IMR-90 (cell line): ENCODE results near the gene ABO. TPM values are rescaled to one million over a fixed set of nuclear protein-coding genes. Genes with fewer than 3 reads are reported as not detected.

Experiments used
- ATAC-seq: fragments of 200-7000 bp; cut with Tn5 transposase; 2 replicates; pipeline ENCODE4 v1.9.1; 2020; ENCODE audit warnings: low read depth, mild to moderate bottlenecking, moderate library complexity
- BruUV-seq: library from RNA; stranded (reverse); fragments of 400-500 nt; replicated peaks from 2 replicates; lab custom pipeline; 2021; lab: Mats Ljungman, UMichigan
- CTCF ChIA-PET: fragments of 300-600 bp; formaldehyde crosslinking; extraction: SDS; loops from one replicate; lab custom pipeline; 2021; ENCODE audit warnings: antibody characterized with exemption; lab: Yijun Ruan, JAX
- POLR2A ChIA-PET: fragments of 300-600 bp; sonication (Branson Sonifier 250); formaldehyde crosslinking; loops from one replicate; lab custom pipeline; 2022; ENCODE audit warnings: antibody characterized with exemption; ENCODE audit not compliant: unreplicated experiment; lab: Charles Lee
- DNase-seq: peaks from one replicate; pipeline ENCODE4 v3.0.0; 2013
- H2AFZ ChIP-seq: replicated peaks from 2 replicates; pipeline ENCODE3; 2013; ENCODE audit warnings: low read length, mild to moderate bottlenecking; ENCODE audit not compliant: poor library complexity
- H2AK5ac ChIP-seq: 2 replicates; pipeline ENCODE4 v1.6.1; 2013; ENCODE audit warnings: low read depth, low read length, inconsistent platforms
- H2AK9ac ChIP-seq: replicated peaks from 2 replicates; pipeline ENCODE3; 2013; ENCODE audit warnings: mild to moderate bottlenecking, low read depth, low read length, moderate library complexity; ENCODE audit not compliant: poor library complexity
- H2BK120ac ChIP-seq: 2 replicates; pipeline ENCODE4 v1.6.1; 2013; ENCODE audit warnings: low read depth, low read length, inconsistent platforms
- H2BK15ac ChIP-seq: 3 replicates; pipeline ENCODE4 v1.6.1; 2013; ENCODE audit warnings: low read depth, low read length, inconsistent platforms
- H2BK20ac ChIP-seq: 2 replicates; pipeline ENCODE4 v1.6.1; 2013; ENCODE audit warnings: low read depth, mild to moderate bottlenecking, inconsistent platforms, low read length, moderate library complexity
- H2BK5ac ChIP-seq: 2 replicates; pipeline ENCODE4 v1.6.1; 2013; ENCODE audit warnings: mild to moderate bottlenecking, low read depth, low read length, inconsistent platforms; ENCODE audit not compliant: poor library complexity, severe bottlenecking
- H3K14ac ChIP-seq: replicated peaks from 2 replicates; pipeline ENCODE4 v1.6.1; 2013; ENCODE audit warnings: low read depth, low read length, inconsistent platforms
- H3K18ac ChIP-seq: 2 replicates; pipeline ENCODE4 v1.6.1; 2013; ENCODE audit warnings: low read depth, low read length, control low read depth
- H3K23ac ChIP-seq: 2 replicates; pipeline ENCODE4 v1.6.1; 2013; ENCODE audit warnings: low read depth, low read length, inconsistent platforms
- H3K27ac ChIP-seq: 2 replicates; pipeline ENCODE4 v1.5.1; 2013; ENCODE audit warnings: mild to moderate bottlenecking, control low read depth, low read length; ENCODE audit not compliant: insufficient read depth
- H3K27me3 ChIP-seq: 2 replicates; pipeline ENCODE4 v1.6.1; 2013; ENCODE audit warnings: low read length; ENCODE audit not compliant: control insufficient read depth, insufficient read depth
- H3K36me3 ChIP-seq: 2 replicates; pipeline ENCODE4 v1.6.1; 2013; ENCODE audit warnings: low read length, mixed read lengths; ENCODE audit not compliant: control insufficient read depth, insufficient read depth
- H3K4ac ChIP-seq: 2 replicates; pipeline ENCODE4 v1.6.1; 2013; ENCODE audit warnings: low read depth, low read length, inconsistent platforms
- H3K4me1 ChIP-seq: 2 replicates; pipeline ENCODE4 v1.6.1; 2013; ENCODE audit warnings: low read length, mixed read lengths; ENCODE audit not compliant: control insufficient read depth, insufficient read depth
- H3K4me2 ChIP-seq: 2 replicates; pipeline ENCODE4 v1.6.1; 2013; ENCODE audit warnings: low read depth, mild to moderate bottlenecking, control low read depth, low read length, moderate library complexity
- H3K4me3 ChIP-seq: 2 replicates; pipeline ENCODE4 v1.5.1; 2013; ENCODE audit warnings: low read depth, mild to moderate bottlenecking, control low read depth, low read length, moderate library complexity; ENCODE audit not compliant: insufficient read depth
- H3K56ac ChIP-seq: 2 replicates; pipeline ENCODE4 v1.6.1; 2013; ENCODE audit warnings: low read length, inconsistent platforms; ENCODE audit not compliant: insufficient read depth; ENCODE audit errors: extremely low read depth
- H3K79me1 ChIP-seq, 2 experiments: 2 replicates each; pipeline ENCODE4 v1.6.1; 2013; ENCODE audit warnings: low read length in 2 of 2, inconsistent platforms in 1 of 2, low read depth in 1 of 2
- H3K9ac ChIP-seq: 2 replicates; pipeline ENCODE4 v1.6.1; 2013; ENCODE audit warnings: low read depth, low read length, control low read depth
- H3K9me1 ChIP-seq: 2 replicates; pipeline ENCODE4 v1.6.1; 2013; ENCODE audit warnings: low read length, inconsistent platforms; ENCODE audit not compliant: insufficient read depth
- H3K9me3 ChIP-seq: 2 replicates; pipeline ENCODE4 v1.6.1; 2013; ENCODE audit warnings: low read length; ENCODE audit not compliant: control insufficient read depth, insufficient read depth
- H4K20me1 ChIP-seq: 2 replicates; pipeline ENCODE4 v1.6.1; 2013; ENCODE audit warnings: low read length, inconsistent platforms; ENCODE audit not compliant: insufficient read depth
- H4K5ac ChIP-seq: 2 replicates; pipeline ENCODE4 v1.6.1; 2013; ENCODE audit warnings: mild to moderate bottlenecking, low read depth, low read length, control low read depth
- H4K8ac ChIP-seq, 2 experiments: 2 replicates each; pipeline ENCODE4 v1.6.1; 2013; ENCODE audit warnings: low read depth in 2 of 2, low read length in 2 of 2, control low read depth in 1 of 2, inconsistent platforms in 1 of 2
- H4K91ac ChIP-seq: 2 replicates; pipeline ENCODE4 v1.6.1; 2013; ENCODE audit warnings: low read depth, low read length, inconsistent platforms; ENCODE audit not compliant: insufficient read depth
- CEBPB ChIP-seq: IDR thresholded peaks from 2 replicates; pipeline ENCODE4 v1.6.1; 2012; ENCODE audit warnings: low read depth, low read length, improper control_type of control experiment
- CTCF ChIP-seq: conservative IDR thresholded peaks from 2 replicates; pipeline ENCODE4 v1.5.1; 2012; ENCODE audit warnings: mild to moderate bottlenecking, low read depth, low read length, improper control_type of control experiment
- FOS ChIP-seq: fragments of 150-350 bp; IDR thresholded peaks from 2 replicates; pipeline ENCODE4 v1.6.1; 2016; ENCODE audit warnings: low read depth, low read length
- MAFK ChIP-seq: IDR thresholded peaks from 2 replicates; pipeline ENCODE4 v1.6.1; 2012; ENCODE audit warnings: low read depth, low read length, improper control_type of control experiment
- MAZ ChIP-seq: IDR thresholded peaks from 2 replicates; pipeline ENCODE4 v1.6.1; 2012; ENCODE audit warnings: low read depth, mild to moderate bottlenecking, low read length, improper control_type of control experiment, moderate library complexity, borderline replicate concordance
- RAD21 ChIP-seq: IDR thresholded peaks from 2 replicates; pipeline ENCODE4 v1.6.1; 2012; ENCODE audit warnings: low read length, improper control_type of control experiment
- RFX5 ChIP-seq: IDR thresholded peaks from 2 replicates; pipeline ENCODE4 v1.8.0; 2012; ENCODE audit warnings: low read depth, mild to moderate bottlenecking, low read length, moderate library complexity
- WGBS, 2 experiments: methylation state at CpG; one replicate each; pipeline versions ENCODE4 v1.1.5 to v1.1.7; 2013; ENCODE audit warnings: missing lambda C conversion rate in 2 of 2; ENCODE audit not compliant: insufficient read length in 1 of 2; ENCODE audit errors: extremely low coverage in 2 of 2; 5-methylcytosine and 5-hydroxymethylcytosine counted together
- dilution Hi-C: fragments of 300-500 bp; cut with HindIII; formaldehyde crosslinking; loops from one replicate; pipeline ENCODE4 v1.14.3; 2018; ENCODE audit warnings: low sequenced_read_pairs; ENCODE audit not compliant: unreplicated experiment
- in situ Hi-C: fragments of 300-500 bp; cut with MboI; formaldehyde crosslinking; loops from 3 replicates; pipeline ENCODE4 v1.14.3; 2019; ENCODE audit warnings: low sequenced_read_pairs, inconsistent platforms, mixed read lengths
- intact Hi-C: fragments of 100-400 bp; cut with micrococcal nuclease; formaldehyde crosslinking; loops from 2 replicates; pipeline ENCODE4 v1.10.0; 2022
- polyA plus RNA-seq, 3 experiments: library from polyadenylated mRNA; depleted of rRNA; stranded (reverse); fragments of >200 nt; gene quantifications; 2 replicates each; pipeline ENCODE4 v1.2.3, GENCODE V29; 2012; ENCODE audit warnings: low replicate concordance in 1 of 3
- total RNA-seq: library from RNA; depleted of rRNA; stranded (reverse); fragments of >200 nt; gene quantifications from 2 replicates; pipeline ENCODE4 v1.2.3, GENCODE V29; 2012

Gene ABO
- total and polyA plus RNA-seq, 2 of the 4 experiments (the other 2 are of a cell fraction) = not detected

GRCh38 chr9:133221177-133221809 is 53.7 kb downstream of the ABO start:
- ChIA-PET CTCF (no interaction called here), POLR2A (no interaction called here)
- H2AK5ac ChIP-seq = no peak overlapping the region
- H3K27me3 ChIP-seq = peaks cover 11% of the 10 kb centered on the region; the same call in 1 of the 2 replicates
- no peak overlapping the region for H4K5ac ChIP-seq
- no peak overlapping the region for H3K9ac ChIP-seq
- H2BK20ac ChIP-seq = no peak overlapping the region
- no peak for DNase-seq
- no peak for ATAC-seq
- no peak overlapping the region for H2BK5ac ChIP-seq
- no peak overlapping the region for H3K4me3 ChIP-seq
- no peaks in the 10 kb centered on the region for H4K20me1 ChIP-seq
- H2AK9ac ChIP-seq = no peak overlapping the region
- dilution Hi-C loops (no loop called here), intact Hi-C loops (no loop called here), in situ Hi-C loops (no loop called here)
- no peak overlapping the region for H3K18ac ChIP-seq
- no peaks in the 10 kb centered on the region for H3K36me3 ChIP-seq
- no peak overlapping the region for H4K91ac ChIP-seq
- H3K23ac ChIP-seq = no peak overlapping the region
- no peaks in the 10 kb centered on the region for H3K4me1 ChIP-seq
- no TSS peak for BruUV-seq
- no peak overlapping the region for H2BK120ac ChIP-seq
- no peak for TF ChIP-seq CTCF
- no peak for TF ChIP-seq MAZ
- TF ChIP-seq CEBPB = no peak
- no peak for TF ChIP-seq RFX5
- TF ChIP-seq RAD21 = no peak
- no peak for TF ChIP-seq MAFK
- TF ChIP-seq FOS = no peak
- H3K4me2 ChIP-seq = no peak overlapping the region
- H3K14ac ChIP-seq = no peak overlapping the region
- no peak overlapping the region for H3K27ac ChIP-seq
- no peaks in the 10 kb centered on the region for H3K9me3 ChIP-seq
- no peaks in the 10 kb centered on the region for H3K79me1 ChIP-seq
- H2BK15ac ChIP-seq = no peak overlapping the region
- H3K9me1 ChIP-seq = no peaks in the 10 kb centered on the region
- no peak overlapping the region for H3K4ac ChIP-seq
- H2AFZ ChIP-seq = no peak overlapping the region
- H3K56ac ChIP-seq = no peak overlapping the region
- no peak overlapping the region for H4K8ac ChIP-seq
- 49% methylated on average over 5 of the region's 12 CpGs; no CpG with 5 or more reads in 1 of the 2 experiments for WGBS, 2 experiments
